ENCODE measurements around the gene GAREM1.

The GAREM1 gene

DNA sequence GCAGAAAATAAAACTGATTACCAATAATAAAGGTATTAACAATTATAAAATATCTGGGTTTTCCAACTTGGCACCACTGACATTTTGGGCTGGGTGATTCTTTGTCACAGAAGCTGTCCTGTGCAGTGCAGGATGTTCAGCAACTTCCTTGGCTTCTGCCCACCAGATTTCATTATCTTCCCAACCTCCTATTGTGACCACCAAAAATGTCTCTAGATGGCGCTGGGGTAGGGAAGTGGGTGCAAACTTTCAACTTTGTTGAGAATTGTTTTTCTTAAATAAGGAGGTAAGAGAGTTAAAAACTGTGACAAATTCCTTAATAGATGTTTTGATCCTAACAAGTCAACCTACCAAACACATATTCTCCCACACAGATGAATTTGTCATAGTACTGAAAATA, 90.1 kb downstream of the GAREM1 start:
- H3K27ac Mint-ChIP-seq = no peak overlapping the region
- TF ChIP-seq, protein P1, sequence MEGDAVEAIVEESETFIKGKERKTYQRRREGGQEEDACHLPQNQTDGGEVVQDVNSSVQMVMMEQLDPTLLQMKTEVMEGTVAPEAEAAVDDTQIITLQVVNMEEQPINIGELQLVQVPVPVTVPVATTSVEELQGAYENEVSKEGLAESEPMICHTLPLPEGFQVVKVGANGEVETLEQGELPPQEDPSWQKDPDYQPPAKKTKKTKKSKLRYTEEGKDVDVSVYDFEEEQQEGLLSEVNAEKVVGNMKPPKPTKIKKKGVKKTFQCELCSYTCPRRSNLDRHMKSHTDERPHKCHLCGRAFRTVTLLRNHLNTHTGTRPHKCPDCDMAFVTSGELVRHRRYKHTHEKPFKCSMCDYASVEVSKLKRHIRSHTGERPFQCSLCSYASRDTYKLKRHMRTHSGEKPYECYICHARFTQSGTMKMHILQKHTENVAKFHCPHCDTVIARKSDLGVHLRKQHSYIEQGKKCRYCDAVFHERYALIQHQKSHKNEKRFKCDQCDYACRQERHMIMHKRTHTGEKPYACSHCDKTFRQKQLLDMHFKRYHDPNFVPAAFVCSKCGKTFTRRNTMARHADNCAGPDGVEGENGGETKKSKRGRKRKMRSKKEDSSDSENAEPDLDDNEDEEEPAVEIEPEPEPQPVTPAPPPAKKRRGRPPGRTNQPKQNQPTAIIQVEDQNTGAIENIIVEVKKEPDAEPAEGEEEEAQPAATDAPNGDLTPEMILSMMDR (IDR thresholded peaks at IDR 0.05) = no peak
- H3K9me3 Mint-ChIP-seq = no peaks in the 10 kb centered on the region
- DNase-seq = no peak
- H3K4me3 Mint-ChIP-seq = no peak overlapping the region
- H3K27me3 Mint-ChIP-seq (ENCODE audit: low read depth, poor library complexity) = no peaks in the 10 kb centered on the region
- peaks cover 5% of the 10 kb centered on the region for H3K4me1 Mint-ChIP-seq
- H3K36me3 Mint-ChIP-seq (ENCODE audit: low read depth) = peaks cover 5% of the 10 kb centered on the region

DNA sequence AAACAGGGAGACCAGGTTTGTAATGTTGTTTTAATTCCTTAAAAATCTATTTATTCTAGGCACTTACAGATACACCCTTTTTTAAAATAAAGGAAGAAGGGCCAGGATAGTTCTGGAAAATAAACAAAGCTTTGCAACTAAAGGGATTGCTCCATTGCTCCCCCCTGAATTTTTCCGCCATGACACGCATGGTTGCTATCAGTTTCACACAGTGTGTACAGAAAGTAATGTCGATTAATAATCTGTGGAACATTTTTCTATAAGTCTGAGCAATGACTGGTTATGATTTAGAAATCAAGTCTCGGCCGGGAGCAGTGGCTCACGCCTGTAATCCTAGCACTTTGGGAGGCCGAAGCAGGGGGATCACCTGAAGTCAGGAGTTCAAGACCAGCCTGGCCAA, 90.8 kb downstream of the GAREM1 start:
- Mint-ChIP-seq H3K4me1 (peaks cover 5% of the 10 kb centered on the region), H3K27ac (no peak overlapping the region), H3K27me3 (ENCODE audit: low read depth, poor library complexity) (no peaks in the 10 kb centered on the region), H3K36me3 (ENCODE audit: low read depth) (peaks cover 5% of the 10 kb centered on the region), H3K4me3 (no peak overlapping the region), H3K9me3 (no peaks in the 10 kb centered on the region)
- no peak for DNase-seq
- TF ChIP-seq, protein P1 (IDR thresholded peaks at IDR 0.05) = no peak

DNA sequence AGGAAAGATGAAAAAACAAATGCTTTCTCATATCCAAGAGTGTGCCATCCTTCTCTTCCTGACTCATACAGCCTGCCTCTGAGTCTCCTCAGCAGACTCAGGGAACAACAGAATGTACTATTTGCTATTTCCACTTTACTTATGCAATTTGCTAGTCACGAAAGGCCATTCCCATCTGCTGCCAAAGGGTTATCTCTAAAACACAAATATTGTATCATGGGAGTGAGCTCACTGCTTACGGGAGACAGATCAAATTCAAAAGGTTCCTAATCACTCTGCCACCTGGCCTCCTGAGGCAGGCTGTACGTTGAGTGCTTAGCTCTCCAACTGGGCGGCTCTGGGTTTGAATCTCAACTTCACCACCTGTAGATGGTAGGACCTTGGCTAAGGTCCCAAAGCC, 92.0 kb downstream of the GAREM1 start:
- TF ChIP-seq, protein P1 (IDR thresholded peaks at IDR 0.05) = no peak
- H3K27me3 Mint-ChIP-seq (ENCODE audit: low read depth, poor library complexity) = no peaks in the 10 kb centered on the region
- H3K9me3 Mint-ChIP-seq = no peaks in the 10 kb centered on the region
- H3K4me3 Mint-ChIP-seq = no peak overlapping the region
- no peak for DNase-seq
- H3K36me3 Mint-ChIP-seq (ENCODE audit: low read depth) = peaks cover 5% of the 10 kb centered on the region
- H3K27ac Mint-ChIP-seq = no peak overlapping the region
- H3K4me1 Mint-ChIP-seq = peaks cover 5% of the 10 kb centered on the region

DNA sequence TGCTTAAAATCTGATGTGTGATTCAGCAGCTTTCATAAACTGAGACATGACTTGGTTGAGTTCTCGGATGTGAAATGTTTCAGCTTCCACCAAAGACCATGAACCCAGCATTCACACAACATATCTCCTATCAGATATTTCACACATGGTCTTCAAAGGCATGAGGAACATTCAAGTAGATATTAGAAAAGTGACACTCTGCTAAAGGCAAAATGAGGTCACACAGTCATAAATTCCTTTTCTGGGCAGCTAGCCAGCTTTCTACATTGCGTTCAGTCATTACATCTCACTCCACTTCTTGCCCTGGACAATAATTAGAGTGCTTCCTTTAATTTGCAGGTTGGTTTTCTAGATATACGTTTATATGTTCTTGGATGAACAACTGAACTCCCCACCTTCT, 96.7 kb downstream of the GAREM1 start:
- Mint-ChIP-seq H3K27ac (no peak overlapping the region), H3K4me3 (no peak overlapping the region), H3K9me3 (no peaks in the 10 kb centered on the region), H3K36me3 (ENCODE audit: low read depth) (peaks cover 5% of the 10 kb centered on the region), H3K27me3 (ENCODE audit: low read depth, poor library complexity) (no peaks in the 10 kb centered on the region), H3K4me1 (no peaks in the 10 kb centered on the region)
- TF ChIP-seq, protein P1 (IDR thresholded peaks at IDR 0.05) = no peak
- no peak for DNase-seq

DNA sequence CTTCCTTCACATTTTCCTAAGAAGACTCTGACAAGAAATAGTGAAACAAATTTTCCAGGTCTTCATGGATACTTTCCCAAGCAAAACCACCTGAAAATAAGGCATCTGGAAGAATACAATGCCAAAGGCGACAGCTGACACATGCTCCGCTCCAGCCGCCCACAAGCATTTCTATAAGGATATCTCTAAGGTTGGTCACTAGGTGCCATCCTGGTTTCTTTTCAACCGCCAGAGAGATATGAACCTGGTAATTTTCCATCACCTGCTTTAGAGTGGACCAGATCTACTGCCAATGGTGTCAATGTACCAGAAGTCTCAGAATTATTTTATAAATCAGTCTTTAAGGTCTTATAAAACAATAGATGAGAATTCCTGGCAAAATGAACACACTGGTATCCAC, 97.2 kb downstream of the GAREM1 start:
- no peak for DNase-seq
- Mint-ChIP-seq H3K4me1 (no peaks in the 10 kb centered on the region), H3K4me3 (no peak overlapping the region), H3K36me3 (ENCODE audit: low read depth) (peaks cover 5% of the 10 kb centered on the region), H3K27ac (no peak overlapping the region), H3K9me3 (no peaks in the 10 kb centered on the region), H3K27me3 (ENCODE audit: low read depth, poor library complexity) (no peaks in the 10 kb centered on the region)
- TF ChIP-seq, protein P1 (IDR thresholded peaks at IDR 0.05) = no peak

DNA sequence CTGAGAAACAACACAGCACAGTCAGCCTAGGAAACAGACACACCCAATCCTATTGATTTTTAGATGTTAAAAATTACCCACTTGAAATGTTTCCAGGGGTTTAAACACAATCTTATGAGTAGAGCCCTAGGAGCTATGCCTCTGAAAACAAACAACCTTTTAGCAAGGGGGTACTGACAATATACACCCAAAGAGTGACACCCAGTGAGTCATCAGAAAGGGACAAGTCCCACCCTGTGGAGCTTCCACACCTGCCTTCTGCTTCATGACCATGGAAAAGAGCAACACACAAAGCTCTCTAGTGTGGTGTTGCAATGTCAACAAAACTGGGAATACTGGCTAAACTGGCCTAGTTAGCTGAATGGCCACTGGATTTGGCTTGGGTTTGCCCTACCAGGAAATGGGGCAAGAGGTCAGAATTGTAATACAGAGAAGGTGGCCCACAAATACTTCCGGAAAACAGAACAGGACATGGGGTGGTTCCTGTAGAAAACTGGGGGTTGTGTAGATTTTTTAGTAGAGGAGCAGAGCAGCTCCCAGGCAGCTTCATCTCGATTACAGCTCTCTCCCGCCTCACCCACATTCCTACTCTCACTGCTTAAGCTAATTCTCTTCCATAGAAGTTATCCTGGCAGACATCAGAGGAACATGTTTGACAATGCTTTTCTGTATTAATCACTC, 98.2 kb downstream of the GAREM1 start:
- no peaks in the 10 kb centered on the region for H3K4me1 Mint-ChIP-seq

More for the DNA sequence above, 98.2 kb downstream of the GAREM1 start:
- TF ChIP-seq, protein P1 (IDR thresholded peaks at IDR 0.05) = no peak
- Mint-ChIP-seq H3K27ac (peak overlapping the region; percentile 21), H3K9me3 (no peaks in the 10 kb centered on the region), H3K27me3 (ENCODE audit: low read depth, poor library complexity) (no peaks in the 10 kb centered on the region), H3K4me3 (no peak overlapping the region), H3K36me3 (ENCODE audit: low read depth) (peaks cover 5% of the 10 kb centered on the region)
- no peak for DNase-seq

Measured in nephron progenitor cell (in vitro differentiated cells).